HG03571 (cell line): Measurements from ENCODE around the gene FAM120C.

Source experiments
- ATAC-seq: cut with Tn5 transposase; IDR thresholded peaks from one replicate; pipeline ENCODE4 v1.9.1; 2021; ENCODE audit not compliant: unreplicated experiment

FAM120C gene

GRCh38 chrX:54182864-54183613 is at the start of gene FAM120C:
Gene FAM120C (minus strand): TSS chrX:54183254. CDS start chrX:54183198, 56 bp downstream.
- peak; percentile 34 for ATAC-seq

GRCh38 chrX:54230435-54231148 is 47.5 kb upstream of the FAM120C start:
- no peak for ATAC-seq

- no peak for ATAC-seq
Measured at GRCh38 chrX:54223581-54223980, 40.5 kb upstream of the FAM120C start.

- no peak for ATAC-seq
Measured at GRCh38 chrX:54213603-54214002, 30.5 kb upstream of the FAM120C start.

- ATAC-seq, result no peak
Measured at GRCh38 chrX:54208531-54208930, 25.5 kb upstream of the FAM120C start.

GRCh38 chrX:54198262-54198661 is 15.2 kb upstream of the FAM120C start:
- no peak for ATAC-seq

GRCh38 chrX:54194982-54195588 is 12.0 kb upstream of the FAM120C start:
- no peak for ATAC-seq

- no peak for ATAC-seq
Measured at GRCh38 chrX:54193085-54193821, 10.2 kb upstream of the FAM120C start.

GRCh38 chrX:54184474-54184873 is 1.4 kb upstream of the FAM120C start:
- ATAC-seq, result no peak

- ATAC-seq, result peak; percentile 56
Measured at GRCh38 chrX:54182194-54182863, 725 bp downstream of the FAM120C start.

- ATAC-seq, result no peak
Measured at GRCh38 chrX:54181202-54181953, 1.7 kb downstream of the FAM120C start.

- no peak for ATAC-seq
Measured at GRCh38 chrX:54180403-54180802, 2.7 kb downstream of the FAM120C start.

GRCh38 chrX:54178100-54178940 is 4.7 kb downstream of the FAM120C start:
- ATAC-seq, result no peak

- ATAC-seq, result no peak
Measured at GRCh38 chrX:54177306-54177705, 5.7 kb downstream of the FAM120C start.

GRCh38 chrX:54173791-54174190 is 9.3 kb downstream of the FAM120C start:
- ATAC-seq, result no peak

- no peak for ATAC-seq
Measured at GRCh38 chrX:54172455-54172854, 10.6 kb downstream of the FAM120C start.

- ATAC-seq, result no peak
Measured at GRCh38 chrX:54171527-54172250, 11.4 kb downstream of the FAM120C start.

- no peak for ATAC-seq
Measured at GRCh38 chrX:54171091-54171490, 12.0 kb downstream of the FAM120C start.
